Naive B cell (primary cell): ENCODE results near the gene TDRKH. TPM values are rescaled to one million over a fixed set of nuclear protein-coding genes. Genes with fewer than 3 reads are reported as not detected.
A peak's percentile ranks its signal among the peaks of the same experiment; 100 is the strongest.
"Not testable (repeated sequence)": the region's sequence is repeated elsewhere in the genome, so short reads cannot be mapped to it uniquely, and the experiment has no call there.

Experiments used
- ATAC-seq, 2 donors: fragments of 150-1000 bp; cut with Tn5 transposase; 2 replicates each; pipeline ENCODE4 v1.10.0; 2021; ENCODE audit warnings: low read depth in 2 of 2, mild to moderate bottlenecking in 2 of 2, moderate library complexity in 2 of 2
- DNase-seq: peaks from one replicate; pipeline ENCODE4 v3.0.0; 2022
- H3K27ac Mint-ChIP-seq, 6 donors: one replicate each; pipeline ENCODE4 v1.8.0; 2020 to 2022; ENCODE audit warnings: mild to moderate bottlenecking in 6 of 6, mixed read lengths in 6 of 6, moderate library complexity in 5 of 6, inconsistent platforms in 2 of 6
- H3K27me3 Mint-ChIP-seq, 3 donors: one replicate each; pipeline ENCODE4 v1.8.0; 2021 to 2022; ENCODE audit warnings: mixed read lengths in 3 of 3, mild to moderate bottlenecking in 1 of 3
- H3K36me3 Mint-ChIP-seq, 2 donors: one replicate each; pipeline ENCODE4 v1.8.0; 2020 to 2022; ENCODE audit warnings: mixed read lengths in 2 of 2, inconsistent platforms in 1 of 2, mild to moderate bottlenecking in 1 of 2
- H3K4me1 Mint-ChIP-seq, 3 donors: one replicate each; pipeline ENCODE4 v1.8.0; 2020 to 2022; ENCODE audit warnings: mixed read lengths in 3 of 3, inconsistent platforms in 1 of 3, mild to moderate bottlenecking in 1 of 3, moderate library complexity in 1 of 3
- H3K4me3 Mint-ChIP-seq, 8 donors: one replicate each; pipeline ENCODE4 v1.8.0; 2020 to 2022; ENCODE audit warnings: mild to moderate bottlenecking in 8 of 8, mixed read lengths in 8 of 8, moderate library complexity in 8 of 8, inconsistent platforms in 2 of 8
- H3K9me3 Mint-ChIP-seq, 7 donors: one replicate each; pipeline ENCODE4 v1.8.0; 2020 to 2022; ENCODE audit warnings: mixed read lengths in 7 of 7, mild to moderate bottlenecking in 5 of 7, inconsistent platforms in 2 of 7, moderate library complexity in 1 of 7
- polyA plus RNA-seq, 6 donors: library from polyadenylated mRNA; unstranded; fragments of 300-500 nt; fragmentation: Illumina TruSeq; gene quantifications; one replicate each; pipeline ENCODE4 v1.2.3, GENCODE V29; 2021; ENCODE audit warnings: low read depth in 6 of 6

The TDRKH gene
- polyA plus RNA-seq, 6 donors from 2014 or later: 3.9 to 9.2 (median 6.9) TPM

DNA sequence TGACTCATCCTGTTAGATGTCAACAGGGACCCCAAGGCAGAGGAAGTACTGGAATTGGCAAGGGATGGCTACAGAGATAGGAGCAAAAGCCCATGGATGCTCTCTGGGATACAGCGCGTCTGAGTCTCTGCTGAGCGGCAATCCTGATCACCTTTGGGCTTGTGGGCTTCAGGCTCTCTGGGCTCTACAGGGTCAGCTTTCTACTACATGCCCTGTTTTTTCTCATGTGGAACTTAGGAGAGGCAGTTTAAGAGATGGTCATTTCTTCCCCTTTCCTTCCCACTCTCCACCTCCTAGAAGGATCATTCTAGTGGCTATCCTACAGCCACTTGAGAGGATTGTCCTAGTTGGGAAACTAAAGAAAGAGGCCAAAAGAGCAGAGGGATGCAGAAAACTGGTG, 13.6 kb upstream of the TDRKH start:
- no peaks in the 10 kb centered on the region for H3K9me3 Mint-ChIP-seq
- DNase-seq (no peak), ATAC-seq (no peak)
- H3K36me3 Mint-ChIP-seq: peaks cover 0 to 4% of the 10 kb centered on the region in 2 donors
- H3K4me1 Mint-ChIP-seq: peaks cover 20 to 25% (median 24%) of the 10 kb centered on the region in 3 donors
- H3K4me3 Mint-ChIP-seq: no peak overlapping the region
- H3K27ac Mint-ChIP-seq: no peak overlapping the region
- peaks cover 20 to 37% (median 34%) of the 10 kb centered on the region in 3 donors for H3K27me3 Mint-ChIP-seq

DNA sequence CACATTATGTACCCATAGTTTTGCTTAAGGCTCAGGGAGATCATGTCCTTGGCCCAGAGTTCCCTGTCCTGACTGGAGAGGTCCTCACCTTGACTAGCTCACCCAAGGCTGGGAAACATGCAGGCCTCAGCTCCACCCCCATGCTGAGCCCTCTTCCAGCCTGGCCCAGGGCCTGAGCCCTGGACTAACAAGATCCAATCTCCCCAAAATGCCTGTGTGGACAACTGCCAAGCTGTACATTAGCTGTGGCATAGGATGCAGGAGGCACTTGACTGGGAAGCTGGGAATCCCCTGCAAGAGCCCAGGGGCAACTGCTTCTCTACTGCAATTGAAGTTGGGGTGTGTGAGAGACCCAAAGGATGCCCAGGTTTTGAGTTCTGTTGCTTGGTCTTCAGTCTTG, 12.9 kb upstream of the TDRKH start:
- Mint-ChIP-seq H3K9me3 (no peaks in the 10 kb centered on the region), H3K27ac (peak overlapping the region in 1 of 6 donors; percentile 6), H3K4me1 (peaks cover 20 to 25% (median 24%) of the 10 kb centered on the region in 3 donors), H3K4me3 (no peak overlapping the region), H3K36me3 (peaks cover 0 to 4% of the 10 kb centered on the region in 2 donors), H3K27me3 (peaks cover 20 to 40% (median 35%) of the 10 kb centered on the region in 3 donors)
- ATAC-seq (no peak), DNase-seq (no peak)

DNA sequence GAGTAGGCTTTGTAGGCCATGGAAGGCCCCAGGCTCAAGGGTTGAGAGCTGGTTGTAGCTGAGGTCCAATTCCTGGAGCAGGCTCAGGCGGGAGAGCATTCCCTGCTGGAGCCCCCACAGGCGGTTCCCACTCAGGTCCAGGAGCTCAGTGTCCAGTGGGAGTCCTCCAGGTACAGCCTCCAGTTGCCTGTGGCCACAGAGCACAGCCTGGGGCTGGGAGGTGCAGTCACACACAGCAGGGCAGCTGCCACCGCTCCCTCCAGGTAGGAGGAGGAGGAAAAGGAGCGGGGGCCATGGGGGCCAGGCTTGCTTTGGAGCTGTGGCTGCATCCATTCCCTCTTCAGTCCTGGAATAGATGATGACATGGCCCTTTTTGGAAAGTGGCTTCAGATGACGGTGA, 12.1 kb upstream of the TDRKH start:
- Mint-ChIP-seq H3K4me1 (peaks cover 15 to 19% (median 19%) of the 10 kb centered on the region in 3 donors), H3K4me3 (no peak overlapping the region), H3K27me3 (peaks cover 20 to 40% (median 35%) of the 10 kb centered on the region in 3 donors), H3K36me3 (peaks cover 0 to 4% of the 10 kb centered on the region in 2 donors), H3K9me3 (no peaks in the 10 kb centered on the region), H3K27ac (no peak overlapping the region)
- DNase-seq (no peak), ATAC-seq (no peak)

DNA sequence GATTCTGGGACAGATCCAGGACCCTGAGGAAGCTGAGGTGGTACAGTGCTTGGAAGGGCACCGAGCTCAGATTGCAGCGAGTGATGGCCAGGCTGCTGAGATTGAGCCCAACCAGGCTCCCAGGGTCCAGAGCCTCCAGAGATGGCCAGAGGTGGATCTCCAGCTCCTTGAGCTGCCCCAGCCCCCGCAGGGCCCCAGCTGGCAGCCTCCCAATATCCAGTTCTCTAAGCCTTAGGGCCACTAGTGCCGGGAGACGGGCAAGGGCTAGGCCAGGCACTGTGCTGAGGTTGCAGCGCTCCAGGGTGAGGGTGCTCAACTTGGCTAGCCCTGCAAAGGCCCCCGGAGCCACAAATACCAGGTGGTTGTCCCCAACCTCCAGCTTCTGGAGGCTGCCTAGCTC, 11.5 kb upstream of the TDRKH start:
- ATAC-seq (no peak), DNase-seq (no peak)
- H3K4me1 Mint-ChIP-seq: peaks cover 15 to 19% (median 19%) of the 10 kb centered on the region in 3 donors
- no peaks in the 10 kb centered on the region for H3K9me3 Mint-ChIP-seq
- peaks cover 20 to 40% (median 35%) of the 10 kb centered on the region in 3 donors for H3K27me3 Mint-ChIP-seq
- H3K27ac Mint-ChIP-seq: no peak overlapping the region
- no peak overlapping the region for H3K4me3 Mint-ChIP-seq
- H3K36me3 Mint-ChIP-seq: peaks cover 0 to 4% of the 10 kb centered on the region in 2 donors

DNA sequence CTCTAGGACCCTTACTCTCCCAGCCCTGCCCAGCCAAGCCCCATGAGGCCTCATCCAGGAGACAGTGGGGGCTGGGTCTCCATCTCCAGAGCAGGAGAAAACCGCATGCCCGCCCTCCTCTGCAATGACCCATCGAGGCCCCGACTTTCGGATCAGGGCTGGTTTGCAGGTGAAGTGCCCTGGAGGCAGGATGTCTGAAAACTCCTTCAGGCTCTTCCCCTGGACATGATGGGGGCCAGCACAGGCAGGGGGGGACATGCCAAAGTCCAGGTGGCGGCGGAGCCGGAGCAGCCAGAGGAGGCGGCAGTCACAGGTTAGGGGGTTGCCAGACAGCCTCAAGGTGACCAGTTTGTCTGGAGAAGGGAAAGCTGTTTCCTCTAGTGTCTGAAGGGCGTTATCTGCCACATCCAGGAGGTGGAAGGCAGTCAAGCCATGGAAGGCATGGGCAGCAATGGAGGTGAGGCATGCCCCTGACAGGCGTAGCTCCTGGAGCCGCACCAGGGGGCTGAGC, 11.1 kb upstream of the TDRKH start:
- Mint-ChIP-seq H3K4me3 (no peak overlapping the region), H3K36me3 (peaks cover 0 to 4% of the 10 kb centered on the region in 2 donors), H3K27ac (no peak overlapping the region), H3K9me3 (no peaks in the 10 kb centered on the region), H3K27me3 (peaks cover 20 to 40% (median 35%) of the 10 kb centered on the region in 3 donors), H3K4me1 (peaks cover 15 to 19% (median 19%) of the 10 kb centered on the region in 3 donors)
- ATAC-seq: no peak
- DNase-seq: no peak

DNA sequence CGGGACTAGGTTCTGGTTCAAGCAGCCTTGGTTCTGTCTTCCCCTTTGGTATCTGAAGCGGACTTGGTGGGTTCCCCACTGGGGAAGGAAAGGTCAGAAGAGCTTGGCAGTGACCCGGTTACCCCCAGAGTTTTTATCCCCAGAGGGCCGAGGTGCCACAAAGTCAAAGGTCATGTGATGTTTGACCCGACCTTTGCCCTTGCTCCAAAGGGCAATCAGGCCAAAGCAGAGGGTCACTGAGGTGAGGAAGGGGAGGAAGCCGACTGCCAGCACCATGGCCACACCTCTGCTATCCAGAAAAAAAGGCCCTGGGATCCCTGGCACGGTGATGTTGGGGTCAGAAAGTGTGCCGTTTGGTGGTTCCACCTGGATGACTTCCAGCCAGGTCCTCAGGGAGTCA, 10.5 kb upstream of the TDRKH start:
- DNase-seq (no peak), ATAC-seq (no peak)
- peaks cover 20 to 40% (median 35%) of the 10 kb centered on the region in 3 donors for H3K27me3 Mint-ChIP-seq
- no peaks in the 10 kb centered on the region for H3K9me3 Mint-ChIP-seq
- no peak overlapping the region for H3K27ac Mint-ChIP-seq
- H3K4me3 Mint-ChIP-seq: no peak overlapping the region
- H3K36me3 Mint-ChIP-seq: peaks cover 0 to 4% of the 10 kb centered on the region in 2 donors
- H3K4me1 Mint-ChIP-seq: peaks cover 15 to 19% (median 19%) of the 10 kb centered on the region in 3 donors

DNA sequence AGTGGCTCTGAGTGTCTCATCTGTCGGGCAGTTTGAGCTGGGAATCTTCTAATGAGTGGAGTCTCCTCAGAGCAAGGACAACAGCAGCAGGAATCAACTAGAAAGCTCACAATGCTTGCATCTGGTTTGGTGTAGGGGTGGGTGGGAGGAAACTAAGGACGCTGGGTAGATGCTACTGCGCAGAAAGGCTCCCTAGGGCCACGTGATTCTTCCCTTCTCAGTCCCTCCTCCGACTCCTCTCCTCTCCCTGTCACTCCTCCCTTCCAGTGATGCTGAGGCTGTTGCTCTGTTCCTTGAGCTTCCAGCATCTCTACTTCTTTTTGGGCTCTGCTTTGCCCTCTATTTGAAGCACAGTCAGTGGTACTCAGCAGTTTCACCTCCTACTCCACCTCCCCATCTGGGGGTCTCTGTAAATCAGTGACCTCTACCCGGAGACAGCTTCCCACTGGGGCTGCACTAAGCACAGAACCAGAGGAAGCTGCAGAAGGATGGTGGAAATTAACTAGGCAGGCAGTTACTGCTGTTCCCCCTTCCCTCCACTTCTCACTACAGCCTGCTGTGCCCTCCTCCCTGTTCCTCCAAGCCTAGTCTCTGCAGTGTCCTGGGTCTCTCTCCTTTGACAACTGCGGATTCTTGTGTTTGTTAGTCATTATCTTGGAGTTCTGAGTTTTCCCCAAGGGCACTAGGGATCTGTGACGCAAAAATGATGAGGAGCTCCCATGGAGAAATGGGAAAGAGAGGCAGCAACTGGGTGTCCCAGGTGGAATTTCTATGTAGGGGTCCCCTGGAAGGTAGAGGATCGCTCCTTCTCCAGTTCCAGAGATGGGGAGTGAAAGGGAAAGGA, 9.1 kb upstream of the TDRKH start:
- Mint-ChIP-seq H3K36me3 (peaks cover 0 to 4% of the 10 kb centered on the region in 2 donors), H3K4me3 (no peak overlapping the region), H3K27me3 (peaks cover 20 to 40% (median 35%) of the 10 kb centered on the region in 3 donors), H3K9me3 (no peaks in the 10 kb centered on the region), H3K4me1 (peaks cover 14 to 15% (median 14%) of the 10 kb centered on the region in 3 donors), H3K27ac (peak overlapping the region in 2 of 6 donors; percentile 62 to 87)
- DNase-seq (no peak), ATAC-seq (no peak)

DNA sequence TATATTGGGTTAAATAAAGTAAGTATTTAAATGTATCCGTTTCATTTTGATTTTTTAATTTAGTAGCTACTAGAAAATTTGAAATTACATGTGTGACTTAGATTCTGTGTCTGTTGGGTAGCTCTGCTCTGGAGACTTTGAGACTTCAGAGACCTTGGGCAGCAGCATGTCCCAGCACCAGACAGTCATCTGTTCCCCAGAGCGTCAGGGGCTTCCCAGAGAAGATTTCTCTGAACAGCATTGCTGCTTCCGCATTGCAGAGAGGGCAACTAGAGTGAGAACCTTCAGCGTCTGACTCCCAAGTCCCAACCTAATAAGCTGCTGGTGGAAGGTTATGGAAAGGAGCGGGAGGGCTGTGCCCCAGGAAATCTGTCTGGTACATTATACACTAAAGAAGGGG, 8.3 kb upstream of the TDRKH start:
- peak overlapping the region in 2 of 6 donors; percentile 62 to 84 for H3K27ac Mint-ChIP-seq
- H3K9me3 Mint-ChIP-seq: no peaks in the 10 kb centered on the region
- H3K4me3 Mint-ChIP-seq: no peak overlapping the region
- ATAC-seq (no peak), DNase-seq (no peak)
- peaks cover 0 to 4% of the 10 kb centered on the region in 2 donors for H3K36me3 Mint-ChIP-seq
- peaks cover 18 to 37% (median 29%) of the 10 kb centered on the region in 3 donors for H3K27me3 Mint-ChIP-seq
- H3K4me1 Mint-ChIP-seq: peaks cover 5 to 8% (median 7%) of the 10 kb centered on the region in 3 donors

DNA sequence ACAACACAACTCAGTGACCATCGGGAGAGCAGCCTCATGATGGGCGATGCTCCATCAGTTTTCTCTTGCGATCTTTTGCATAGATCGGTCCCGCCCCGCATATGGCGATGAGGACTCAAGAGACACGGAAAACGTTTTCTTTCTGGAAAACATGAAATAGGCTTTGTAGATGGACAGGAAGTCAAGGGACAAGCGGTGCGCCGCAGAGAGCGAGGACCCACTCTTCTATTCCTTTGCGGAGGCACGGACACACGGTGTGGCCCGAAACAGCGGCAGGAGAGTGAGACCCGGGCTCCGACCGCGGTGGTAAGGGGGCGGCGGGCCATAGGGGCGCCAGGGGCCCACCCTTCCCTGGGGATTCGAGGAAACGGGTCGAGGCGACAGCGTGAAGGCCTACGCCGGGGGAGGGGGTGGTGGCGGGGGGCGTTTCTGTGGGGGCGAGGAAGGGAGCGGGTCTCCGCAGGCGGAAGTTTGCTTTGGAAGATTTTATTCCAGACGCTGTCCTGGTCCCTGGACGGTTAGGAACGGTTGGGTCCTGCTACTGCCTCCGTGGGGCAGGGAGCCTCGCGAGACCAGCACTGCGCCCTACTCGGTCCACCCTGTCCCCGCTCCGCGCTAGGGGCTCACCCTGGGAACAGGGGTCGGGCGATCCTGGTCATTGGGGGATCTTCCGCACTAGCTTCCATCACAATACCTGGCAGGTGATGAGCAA, 796 bp upstream of the TDRKH start:
- Mint-ChIP-seq H3K4me3 (peak overlapping the region; percentile 92 to 99 (median 95)), H3K27ac (peak overlapping the region; percentile 71 to 92 (median 85)), H3K36me3 (peaks cover 0 to 6% of the 10 kb centered on the region in 2 donors), H3K27me3 (no peaks in the 10 kb centered on the region), H3K9me3 (no peaks in the 10 kb centered on the region), H3K4me1 (peaks cover 11 to 21% (median 16%) of the 10 kb centered on the region in 3 donors)
- DNase-seq (no peak), ATAC-seq (peak in 1 of 2 donors; percentile 0)

DNA sequence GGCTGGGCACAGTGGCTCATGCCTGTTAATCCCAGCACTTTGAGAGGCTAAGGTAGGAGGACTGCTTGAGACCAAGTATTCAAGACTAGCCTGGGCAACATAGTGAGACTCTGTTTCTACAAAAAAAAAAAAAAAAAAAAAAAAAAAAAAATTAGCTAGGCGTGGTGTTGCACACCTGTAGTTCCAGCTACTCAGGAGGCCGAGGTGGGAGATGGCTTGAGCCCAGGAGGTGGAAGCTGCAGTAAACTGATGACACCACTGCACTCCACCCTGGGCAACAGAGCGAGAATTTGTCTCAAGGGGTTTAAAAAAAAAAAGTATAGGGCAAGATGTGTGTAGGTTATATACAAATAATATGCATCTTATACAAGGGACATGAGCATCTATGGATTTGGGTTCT, 2.6 kb downstream of the TDRKH start:
- Mint-ChIP-seq H3K27ac (no peak overlapping the region), H3K36me3 (peaks cover 0 to 6% of the 10 kb centered on the region in 2 donors), H3K4me3 (no peak overlapping the region), H3K4me1 (peaks cover 11 to 21% (median 16%) of the 10 kb centered on the region in 3 donors), H3K27me3 (no peaks in the 10 kb centered on the region), H3K9me3 (no peaks in the 10 kb centered on the region)
- ATAC-seq (no peak), DNase-seq (no peak)

DNA sequence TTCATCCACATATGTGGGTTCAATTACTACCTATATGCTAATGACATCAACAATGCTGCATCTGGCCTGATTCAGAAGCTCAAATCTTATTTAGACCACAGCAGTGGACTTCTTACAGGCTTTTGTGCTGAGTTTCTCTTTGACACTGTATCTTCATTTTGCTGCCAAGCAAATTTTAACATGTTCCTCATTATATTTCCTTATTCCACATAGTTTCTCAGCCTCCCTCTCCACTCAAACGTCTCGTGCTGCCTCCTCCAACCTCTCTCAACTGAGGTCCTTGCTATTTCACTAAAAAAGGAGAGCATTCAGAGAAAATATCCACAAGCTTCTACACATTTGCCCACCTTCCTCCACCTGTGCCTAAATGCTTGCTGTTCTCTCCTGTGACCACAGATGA, 6.5 kb downstream of the TDRKH start:
- no peak overlapping the region for H3K4me3 Mint-ChIP-seq
- no peaks in the 10 kb centered on the region for H3K27me3 Mint-ChIP-seq
- DNase-seq (no peak), ATAC-seq (no peak)
- H3K36me3 Mint-ChIP-seq: peaks cover 7 to 15% of the 10 kb centered on the region in 2 donors
- no peaks in the 10 kb centered on the region for H3K9me3 Mint-ChIP-seq
- no peak overlapping the region for H3K27ac Mint-ChIP-seq
- peaks cover 0 to 2% (median 0%) of the 10 kb centered on the region in 3 donors for H3K4me1 Mint-ChIP-seq

DNA sequence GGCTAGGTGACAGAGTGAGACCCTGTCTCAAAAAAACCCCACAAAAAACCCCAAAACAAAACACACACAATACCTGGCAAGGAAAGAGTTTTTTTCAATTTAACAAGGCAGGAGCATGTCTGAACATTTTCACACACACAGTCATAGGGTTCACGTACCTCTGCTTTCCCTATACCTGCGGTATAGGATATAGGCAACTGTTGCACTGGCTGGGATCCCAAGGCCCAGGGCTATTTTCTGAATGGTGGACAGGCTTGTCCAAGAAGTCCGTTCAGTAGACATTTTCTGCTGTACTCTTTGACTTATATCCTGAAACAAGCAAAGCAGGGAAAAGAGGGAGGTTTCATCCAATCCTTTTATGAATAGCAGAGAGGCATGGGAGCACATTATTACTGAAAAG, 7.6 kb downstream of the TDRKH start:
- H3K36me3 Mint-ChIP-seq: peaks cover 14 to 20% of the 10 kb centered on the region in 2 donors
- no peak overlapping the region for H3K4me3 Mint-ChIP-seq
- H3K27ac Mint-ChIP-seq: no peak overlapping the region
- H3K4me1 Mint-ChIP-seq: no peaks in the 10 kb centered on the region
- DNase-seq (no peak), ATAC-seq (no peak)
- H3K9me3 Mint-ChIP-seq: no peaks in the 10 kb centered on the region
- H3K27me3 Mint-ChIP-seq: no peaks in the 10 kb centered on the region

DNA sequence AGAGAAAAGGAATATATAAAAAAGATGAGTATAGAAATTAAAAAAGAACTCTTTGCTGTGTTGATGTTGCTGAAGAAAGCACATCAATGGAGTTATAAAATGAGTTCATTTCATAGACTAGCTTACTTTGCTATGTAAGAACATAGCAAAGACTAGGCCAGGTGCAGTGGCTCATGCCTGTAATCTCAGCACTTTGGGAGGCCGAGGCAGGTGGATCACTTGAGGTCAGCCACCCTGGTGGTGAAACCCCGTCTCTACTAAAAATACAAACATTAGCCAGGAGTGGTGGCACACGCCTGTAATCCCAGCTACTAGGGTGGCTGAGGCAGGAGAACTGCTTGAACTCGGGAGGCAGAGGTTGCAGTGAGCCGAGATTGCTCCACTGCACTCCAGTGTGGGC, 8.3 kb downstream of the TDRKH start:
- not testable (repeated sequence) for H3K4me1 Mint-ChIP-seq, H3K27me3 Mint-ChIP-seq, H3K27ac Mint-ChIP-seq, DNase-seq, ATAC-seq, H3K4me3 Mint-ChIP-seq, H3K9me3 Mint-ChIP-seq
- H3K36me3 Mint-ChIP-seq: peaks cover 14 to 20% of the 10 kb centered on the region in 2 donors
